Uterus (tissue), 4 donors: Measurements from ENCODE around the gene SCTR. TPM values are rescaled to one million over a fixed set of nuclear protein-coding genes. Genes with fewer than 3 reads are reported as not detected.

Experiments
- DNase-seq, 2 donors: peaks; one replicate each; pipeline ENCODE4 v3.0.0-alpha.2; 2019 to 2020
- H3K27ac ChIP-seq, 2 donors: fragments of 200-600 bp; sonication (generic); 1 replicate in 1 of 2; 2 replicates in 1 of 2; pipeline ENCODE4 v1.5.1; 2016 to 2018
- H3K27me3 ChIP-seq, 2 donors: fragments of 200-600 bp; sonication (generic); one replicate each; pipeline ENCODE4 v1.5.1; 2018 to 2019; ENCODE audit warnings: control low read depth in 1 of 2
- H3K36me3 ChIP-seq, 2 donors: fragments of 200-600 bp; sonication (generic); one replicate each; pipeline ENCODE4 v1.5.1; 2019; ENCODE audit warnings: control low read depth in 1 of 2
- H3K4me1 ChIP-seq, 2 donors: fragments of 200-600 bp; sonication (generic); one replicate each; pipeline ENCODE4 v1.5.1; 2018 to 2019; ENCODE audit warnings: control low read depth in 1 of 2
- H3K4me3 ChIP-seq, 2 donors: fragments of 200-600 bp; sonication (generic); 1 replicate in 1 of 2; 2 replicates in 1 of 2; pipeline ENCODE4 v1.5.1; 2018 to 2019; ENCODE audit warnings: mild to moderate bottlenecking in 1 of 2
- H3K9me3 ChIP-seq, 2 donors: fragments of 200-600 bp; sonication (generic); one replicate each; pipeline ENCODE4 v1.5.1; 2019; ENCODE audit warnings: control low read depth in 1 of 2
- CTCF ChIP-seq, 4 experiments: fragments of 200-600 bp in 2 of 4; fragments of 450-650 bp in 2 of 4; sonication (generic) in 2 of 4; IDR thresholded peaks; one replicate each; pipeline ENCODE4 v1.5.1; 2016 to 2019; ENCODE audit warnings: antibody characterized with exemption in 4 of 4, mild to moderate bottlenecking in 2 of 4, moderate library complexity in 1 of 4
- POLR2A ChIP-seq, 2 donors: fragments of 450-650 bp; IDR thresholded peaks; one replicate each; pipeline ENCODE4 v1.6.1; 2016; ENCODE audit warnings: antibody characterized with exemption in 2 of 2, mild to moderate bottlenecking in 1 of 2, moderate library complexity in 1 of 2
- intact Hi-C: fragments of 100-400 bp; cut with DNase I; formaldehyde crosslinking; loops from one replicate; pipeline ENCODE4 v1.15.1; 2023; ENCODE audit warnings: low total_unique reads
- total RNA-seq, 4 donors: library from RNA; depleted of rRNA in 3 of 4; stranded (reverse); fragments of >200 nt in 3 of 4; gene quantifications; one replicate each; pipeline versions ENCODE4 v1.1.0 to v1.2.4, GENCODE V29; 2014 to 2023
- donor health status: DM: yes; HTN: yes; CAD: no.

The SCTR gene
- total RNA-seq, 4 donors from 2014 or later = not detected

- Histone ChIP-seq H3K4me1 (no peaks in the 10 kb centered on the region), H3K27me3 (no peaks in the 10 kb centered on the region), H3K27ac (no peak overlapping the region), H3K36me3 (no peaks in the 10 kb centered on the region), H3K9me3 (no peaks in the 10 kb centered on the region), H3K4me3 (no peak overlapping the region)
- intact Hi-C loops = no loop called here
- no peak for DNase-seq
- TF ChIP-seq POLR2A (IDR thresholded peaks at IDR 0.05) = no peak
- TF ChIP-seq CTCF (IDR thresholded peaks at IDR 0.05) = no peak
These were observed 130.1 kb downstream of the SCTR start for GRCh38 chr2:119393971-119394748.

Other genes starting within 250 kb of the SCTR start
- gene C2orf76, start 157.6 kb downstream of the SCTR start, total RNA-seq = 10 to 100 TPM; 13.5 to 63.0 (median 21.5) TPM
- gene DBI, start 157.5 kb downstream of the SCTR start, total RNA-seq = 10 to 100 TPM in 3 of 4 donors, 1 to 10 TPM in 1; 2.6 to 46.8 (median 33.7) TPM
- 1 to 10 TPM in 3 of 4 donors, not detected in 1; 1.2 to 5.4 (median 3.7) TPM for gene TMEM37, start 92.6 kb downstream of the SCTR start, total RNA-seq
- gene CFAP221, start 20.0 kb upstream of the SCTR start, total RNA-seq = 1 to 10 TPM in 3 of 4 donors, under 1 TPM in 1; 0.51 to 5.0 (median 3.7) TPM
- 10 to 100 TPM in 3 of 4 donors, not detected in 1; 15.1 to 31.0 (median 16.0) TPM for gene TMEM177, start 154.7 kb upstream of the SCTR start, total RNA-seq
- gene PTPN4, start 235.4 kb upstream of the SCTR start, total RNA-seq = 10 to 100 TPM; 35.6 to 61.5 (median 51.6) TPM